NCI-H1092 treated with DMSO at 0.1 percent for 48 hours (cell line): ENCODE results near the gene FAM167B.
"Not testable (repeated sequence)": the region's sequence is repeated elsewhere in the genome, so short reads cannot be mapped to it uniquely, and the experiment has no call there.

Experiments used
- DNase-seq: peaks from one replicate; lab custom pipeline; 2025; lab: John Stamatoyannopoulos, UW

FAM167B gene

DNA sequence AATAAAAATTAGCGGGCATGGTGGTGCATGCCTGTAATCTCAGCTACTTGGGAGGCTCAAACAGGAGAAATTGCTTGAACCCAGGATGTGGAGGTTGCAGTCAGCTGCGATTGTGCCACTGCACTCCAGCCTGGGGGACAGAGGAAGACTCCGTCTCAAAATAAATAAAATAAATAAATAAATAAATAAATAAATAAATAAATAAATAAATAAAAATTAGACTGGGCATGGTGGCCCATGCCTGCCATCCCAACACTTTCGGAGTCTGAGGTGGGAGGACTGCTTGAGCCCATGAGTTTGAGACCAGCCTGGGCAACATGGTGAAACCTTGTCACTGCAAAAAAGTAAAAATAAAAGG is 16.2 kb downstream of the FAM167B start:
- DNase-seq = not testable (repeated sequence)

- DNase-seq = no peak
Observed at GRCh38 chr1:32263744-32264143, 16.7 kb downstream of the FAM167B start.

GRCh38 chr1:32265846-32266245 is 18.8 kb downstream of the FAM167B start:
- DNase-seq = no peak

DNA sequence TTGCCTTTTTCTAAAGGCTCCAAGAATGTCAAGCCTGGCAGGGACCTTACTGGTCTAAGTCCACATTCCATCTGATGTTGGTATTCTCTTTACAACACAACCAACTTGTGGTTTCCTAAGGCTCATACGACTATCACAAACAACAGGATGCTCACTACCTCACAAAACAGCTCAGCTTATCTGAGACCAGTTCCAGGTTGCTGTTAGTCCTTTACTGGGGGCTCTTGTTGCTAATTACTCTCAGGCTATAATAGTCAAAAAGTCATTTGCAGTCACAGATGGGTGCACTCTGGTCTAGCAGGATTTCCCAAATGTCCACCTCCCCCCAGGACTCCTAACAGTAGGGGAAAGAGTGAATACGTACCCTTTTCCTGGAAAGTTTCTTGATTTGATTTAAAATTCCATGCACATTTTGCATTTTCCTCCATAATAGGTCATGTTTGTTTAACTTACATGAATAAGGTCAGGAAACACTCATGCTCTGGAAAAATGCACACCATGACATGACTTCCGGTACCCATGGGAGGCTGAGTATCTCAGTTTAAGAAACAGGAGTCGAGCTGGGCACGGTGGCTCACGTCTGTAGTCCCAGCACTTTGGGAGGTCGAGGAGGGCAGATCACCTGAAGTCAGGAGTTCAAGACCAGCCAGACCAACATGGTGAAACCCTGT is 20.0 kb downstream of the FAM167B start:
- DNase-seq = no peak

- DNase-seq = no peak
Observed at GRCh38 chr1:32269744-32270143, 22.7 kb downstream of the FAM167B start.

DNA sequence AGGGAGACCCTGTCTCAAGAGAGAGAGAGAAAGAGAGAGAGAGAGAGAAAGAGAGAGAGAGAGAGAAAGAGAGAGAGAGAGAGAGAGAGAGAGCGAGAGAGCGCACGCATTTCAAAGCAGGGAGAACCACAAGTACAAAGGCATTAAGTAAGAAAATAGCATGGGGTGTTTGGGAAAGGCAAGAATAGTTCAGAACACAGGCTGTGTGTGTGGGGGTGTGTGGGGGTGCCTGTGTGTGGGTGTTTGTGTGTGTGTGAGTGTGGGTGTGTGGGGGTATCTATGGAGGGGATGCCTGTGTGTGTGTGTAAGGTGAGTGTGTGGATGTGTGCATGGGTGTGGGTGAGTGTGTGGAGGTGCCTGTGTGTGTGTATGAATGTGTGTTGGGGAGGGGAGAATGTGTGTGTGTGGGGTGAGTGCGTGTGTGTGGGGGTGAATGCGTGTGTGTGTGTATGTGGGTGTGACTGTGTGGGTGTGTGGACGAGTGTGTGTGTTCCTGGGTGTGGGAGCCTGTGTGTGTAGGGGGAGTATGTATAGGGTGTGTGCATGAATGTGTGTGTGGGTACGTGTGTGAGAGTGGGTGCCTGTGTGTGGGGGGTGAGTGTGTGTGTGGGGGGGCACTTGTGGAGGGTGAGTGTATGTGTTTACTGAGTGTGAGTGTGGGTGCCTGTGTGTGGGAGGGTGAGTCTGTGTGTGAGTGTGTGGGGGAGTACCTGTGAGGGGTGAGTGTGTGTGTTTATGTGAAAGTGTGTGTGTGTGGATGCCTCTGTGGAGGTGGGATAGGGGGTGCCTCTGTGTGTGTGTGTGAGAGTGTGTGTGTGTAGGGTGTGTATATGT is 25.8 kb downstream of the FAM167B start:
- no peak for DNase-seq

DNA sequence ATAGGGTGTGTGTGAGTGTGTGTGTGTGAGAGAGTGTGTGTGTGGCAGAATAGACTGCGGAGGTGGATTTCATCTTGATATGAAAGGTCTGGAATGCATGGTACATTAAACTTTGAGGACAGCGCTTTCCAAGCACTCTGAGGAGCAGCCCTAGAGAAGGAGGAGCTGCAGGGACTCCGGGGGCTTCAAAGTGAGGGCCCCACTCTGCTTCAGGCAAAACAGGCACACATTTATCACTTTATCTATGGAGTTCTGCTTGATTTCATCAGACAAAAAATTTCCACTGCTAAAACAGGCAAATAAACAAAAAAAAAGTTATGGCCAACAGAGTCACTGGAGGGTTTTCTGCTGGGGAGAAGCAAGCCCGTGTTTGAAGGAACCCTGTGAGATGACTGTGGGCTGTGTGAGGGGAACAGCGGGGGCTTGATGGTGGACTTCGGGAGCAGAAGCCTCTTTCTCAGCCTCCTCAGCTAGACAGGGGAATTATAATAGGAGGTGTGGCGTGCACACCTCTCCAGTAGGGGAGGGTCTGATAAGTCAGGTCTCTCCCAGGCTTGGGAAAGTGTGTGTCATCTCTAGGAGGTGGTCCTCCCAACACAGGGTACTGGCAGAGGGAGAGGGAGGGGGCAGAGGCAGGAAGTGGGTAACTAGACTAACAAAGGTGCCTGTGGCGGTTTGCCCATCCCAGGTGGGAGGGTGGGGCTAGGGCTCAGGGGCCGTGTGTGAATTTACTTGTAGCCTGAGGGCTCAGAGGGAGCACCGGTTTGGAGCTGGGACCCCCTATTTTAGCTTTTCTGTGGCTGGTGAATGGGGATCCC is 26.6 kb downstream of the FAM167B start:
- DNase-seq = no peak

- DNase-seq = no peak
Observed at GRCh38 chr1:32274646-32275340, 27.8 kb downstream of the FAM167B start.

DNA sequence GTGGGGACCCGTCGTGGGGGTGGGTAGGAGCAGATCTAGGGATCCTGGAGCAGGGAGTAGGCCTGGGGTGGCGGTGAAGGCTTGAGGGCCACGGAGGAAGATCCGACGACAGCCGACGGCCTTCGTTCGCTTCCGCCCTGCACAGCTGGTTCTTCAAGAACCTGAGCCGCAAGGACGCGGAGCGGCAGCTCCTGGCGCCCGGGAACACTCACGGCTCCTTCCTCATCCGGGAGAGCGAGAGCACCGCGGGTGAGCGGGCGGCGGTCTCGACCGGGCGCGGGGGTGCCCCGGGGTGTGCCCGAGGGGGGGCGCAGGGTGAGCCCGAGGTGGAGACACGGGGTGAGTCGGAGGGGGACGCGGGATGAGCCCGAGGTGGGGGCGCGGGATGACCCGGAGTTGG is 28.4 kb downstream of the FAM167B start:
- no peak for DNase-seq

GRCh38 chr1:32276032-32276782 is 29.2 kb downstream of the FAM167B start:
- DNase-seq = no peak

- DNase-seq = not testable (repeated sequence)
Observed at GRCh38 chr1:32284777-32285176, 37.8 kb downstream of the FAM167B start.

DNA sequence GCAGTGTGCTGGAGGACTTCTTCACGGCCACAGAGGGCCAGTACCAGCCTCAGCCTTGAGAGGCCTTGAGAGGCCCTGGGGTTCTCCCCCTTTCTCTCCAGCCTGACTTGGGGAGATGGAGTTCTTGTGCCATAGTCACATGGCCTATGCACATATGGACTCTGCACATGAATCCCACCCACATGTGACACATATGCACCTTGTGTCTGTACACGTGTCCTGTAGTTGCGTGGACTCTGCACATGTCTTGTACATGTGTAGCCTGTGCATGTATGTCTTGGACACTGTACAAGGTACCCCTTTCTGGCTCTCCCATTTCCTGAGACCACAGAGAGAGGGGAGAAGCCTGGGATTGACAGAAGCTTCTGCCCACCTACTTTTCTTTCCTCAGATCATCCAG is 38.6 kb downstream of the FAM167B start:
- DNase-seq = no peak

- DNase-seq = no peak
Observed at GRCh38 chr1:32286763-32287162, 39.7 kb downstream of the FAM167B start.

GRCh38 chr1:32289256-32289655 is 42.2 kb downstream of the FAM167B start:
- no peak for DNase-seq

DNA sequence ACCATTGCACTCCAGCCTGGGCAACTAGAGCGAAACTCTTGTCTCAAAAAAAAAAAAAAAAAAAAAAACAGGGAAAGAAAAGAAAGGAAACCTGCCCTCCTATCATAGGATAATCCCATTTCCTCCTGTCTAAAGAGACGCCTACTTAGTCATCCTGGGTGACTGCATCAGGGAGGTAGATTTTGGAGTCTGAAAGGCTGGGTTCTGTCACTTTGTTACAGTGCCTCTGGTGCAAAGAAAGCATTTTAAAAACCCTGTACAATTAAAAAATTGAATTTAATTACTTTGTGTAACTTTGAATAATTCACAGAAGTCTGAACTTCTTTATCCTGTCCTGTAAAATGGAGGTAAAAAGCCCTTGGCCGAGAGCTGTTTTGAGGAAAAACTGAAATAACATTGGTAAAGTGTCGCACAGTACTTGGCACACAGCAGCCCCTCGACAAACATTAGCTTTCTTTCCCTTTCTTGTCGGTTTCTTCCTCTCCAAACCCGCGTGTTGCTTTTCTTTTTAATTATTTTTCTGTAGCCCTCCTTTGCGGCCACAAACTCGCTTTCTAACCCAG is 44.2 kb downstream of the FAM167B start:
- no peak for DNase-seq

DNA sequence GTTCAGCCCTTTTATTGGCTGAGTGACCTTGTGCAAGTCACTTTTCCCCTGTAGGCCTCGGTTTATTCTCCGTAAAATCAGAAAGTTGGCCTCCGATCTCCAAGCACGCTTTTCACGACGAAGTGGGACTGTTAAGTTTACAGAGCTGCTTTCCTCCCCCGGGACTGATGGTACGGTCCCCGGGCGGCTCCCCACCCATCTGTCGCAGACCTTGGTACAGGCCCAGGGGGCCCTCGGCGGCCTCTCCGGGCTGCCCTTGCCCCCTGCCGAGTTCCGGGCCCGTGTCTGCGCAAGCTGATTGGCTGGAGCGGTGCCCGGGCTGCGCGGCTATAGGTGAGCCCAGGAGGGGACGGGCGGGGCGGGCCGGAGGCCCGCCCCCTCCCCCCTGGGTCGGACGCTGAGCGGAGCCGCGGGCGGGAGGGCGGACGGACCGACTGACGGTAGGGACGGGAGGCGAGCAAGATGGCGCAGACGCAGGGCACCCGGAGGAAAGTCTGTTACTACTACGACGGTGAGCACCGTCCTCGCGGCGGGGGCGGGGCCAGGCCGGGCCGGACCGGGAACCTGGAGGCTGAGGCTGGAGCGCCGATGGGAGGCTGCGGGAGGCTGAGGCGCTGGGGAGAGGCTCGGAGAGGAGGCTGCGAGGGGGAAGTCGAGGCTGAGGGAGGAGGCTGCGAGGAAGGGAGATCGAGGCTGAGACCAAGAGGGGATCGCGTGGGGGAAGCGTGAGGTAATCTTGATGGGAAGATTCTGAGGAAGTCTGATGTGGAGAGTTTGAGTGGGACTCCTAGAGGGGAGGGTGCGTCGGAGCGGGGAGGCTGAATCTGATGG is 44.9 kb downstream of the FAM167B start, which contains the start of gene HDAC1:
HDAC1 (plus strand) TSS at position 376 of the 831 bp plus-strand sequence; CDS start at position 463, 87 bp downstream.
- DNase-seq = peak; percentile 93

GRCh38 chr1:32298211-32298610 is 51.2 kb downstream of the FAM167B start:
- DNase-seq = not testable (repeated sequence)
